Progenitor cell of endocrine pancreas (in vitro differentiated cells): ENCODE data around the gene MBOAT2. TPM values are rescaled to one million over a fixed set of nuclear protein-coding genes. Genes with fewer than 3 reads are reported as not detected.

Experiments
- DNase-seq: peaks from one replicate; pipeline ENCODE4 v3.0.0; 2021; ENCODE audit warnings: low spot score; ENCODE audit not compliant: unreplicated experiment
- H3K27ac Mint-ChIP-seq: 2 replicates; pipeline ENCODE4 v1.8.0; 2021; ENCODE audit warnings: mild to moderate bottlenecking, moderate library complexity, mixed read lengths
- H3K27me3 Mint-ChIP-seq: 2 replicates; pipeline ENCODE4 v1.8.0; 2021; ENCODE audit warnings: mixed read lengths
- H3K36me3 Mint-ChIP-seq: 2 replicates; pipeline ENCODE4 v1.8.0; 2022; ENCODE audit warnings: mixed read lengths; ENCODE audit not compliant: insufficient read depth
- H3K4me1 Mint-ChIP-seq: 2 replicates; pipeline ENCODE4 v1.8.0; 2021; ENCODE audit warnings: low read depth, mixed read lengths
- H3K4me3 Mint-ChIP-seq: 2 replicates; pipeline ENCODE4 v1.8.0; 2021; ENCODE audit warnings: low read depth, mild to moderate bottlenecking, moderate library complexity, mixed read lengths
- H3K9me3 Mint-ChIP-seq: 2 replicates; pipeline ENCODE4 v1.8.0; 2021; ENCODE audit warnings: low read depth, mixed read lengths
- total RNA-seq: library from RNA; stranded (reverse); gene quantifications from 2 replicates; pipeline ENCODE4 v1.2.1, GENCODE V29; 2021
- TF ChIP-seq, protein P1 (sequence below): fragments of 200-600 bp; sonication (generic); IDR thresholded peaks from one replicate; pipeline ENCODE4 v1.5.0; 2021; ENCODE audit warnings: antibody characterized with exemption, mild to moderate bottlenecking; ENCODE audit not compliant: unreplicated experiment

MBOAT2 gene
- total RNA-seq, 1 donor from 2014 or later: 49.8 TPM

- H3K4me1 Mint-ChIP-seq: peaks cover 2% of the 10 kb centered on the region
- H3K27me3 Mint-ChIP-seq: no peaks in the 10 kb centered on the region
- H3K4me3 Mint-ChIP-seq: no peak overlapping the region
- H3K36me3 Mint-ChIP-seq: peaks cover 2% of the 10 kb centered on the region
- no peak for DNase-seq
- TF ChIP-seq, protein P1, sequence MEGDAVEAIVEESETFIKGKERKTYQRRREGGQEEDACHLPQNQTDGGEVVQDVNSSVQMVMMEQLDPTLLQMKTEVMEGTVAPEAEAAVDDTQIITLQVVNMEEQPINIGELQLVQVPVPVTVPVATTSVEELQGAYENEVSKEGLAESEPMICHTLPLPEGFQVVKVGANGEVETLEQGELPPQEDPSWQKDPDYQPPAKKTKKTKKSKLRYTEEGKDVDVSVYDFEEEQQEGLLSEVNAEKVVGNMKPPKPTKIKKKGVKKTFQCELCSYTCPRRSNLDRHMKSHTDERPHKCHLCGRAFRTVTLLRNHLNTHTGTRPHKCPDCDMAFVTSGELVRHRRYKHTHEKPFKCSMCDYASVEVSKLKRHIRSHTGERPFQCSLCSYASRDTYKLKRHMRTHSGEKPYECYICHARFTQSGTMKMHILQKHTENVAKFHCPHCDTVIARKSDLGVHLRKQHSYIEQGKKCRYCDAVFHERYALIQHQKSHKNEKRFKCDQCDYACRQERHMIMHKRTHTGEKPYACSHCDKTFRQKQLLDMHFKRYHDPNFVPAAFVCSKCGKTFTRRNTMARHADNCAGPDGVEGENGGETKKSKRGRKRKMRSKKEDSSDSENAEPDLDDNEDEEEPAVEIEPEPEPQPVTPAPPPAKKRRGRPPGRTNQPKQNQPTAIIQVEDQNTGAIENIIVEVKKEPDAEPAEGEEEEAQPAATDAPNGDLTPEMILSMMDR: no peak
- H3K9me3 Mint-ChIP-seq: no peaks in the 10 kb centered on the region
- peak overlapping the region; percentile 56 for H3K27ac Mint-ChIP-seq
Measured at GRCh38 chr2:8886876-8887275, 116.6 kb downstream of the MBOAT2 start.

GRCh38 chr2:8886202-8886518, 117.3 kb downstream of the MBOAT2 start:
- Mint-ChIP-seq H3K27ac (no peak overlapping the region), H3K4me1 (peaks cover 2% of the 10 kb centered on the region), H3K4me3 (no peak overlapping the region), H3K9me3 (no peaks in the 10 kb centered on the region), H3K36me3 (peaks cover 4% of the 10 kb centered on the region), H3K27me3 (no peaks in the 10 kb centered on the region)
- no peak for DNase-seq
- TF ChIP-seq, protein P1: no peak

DNA sequence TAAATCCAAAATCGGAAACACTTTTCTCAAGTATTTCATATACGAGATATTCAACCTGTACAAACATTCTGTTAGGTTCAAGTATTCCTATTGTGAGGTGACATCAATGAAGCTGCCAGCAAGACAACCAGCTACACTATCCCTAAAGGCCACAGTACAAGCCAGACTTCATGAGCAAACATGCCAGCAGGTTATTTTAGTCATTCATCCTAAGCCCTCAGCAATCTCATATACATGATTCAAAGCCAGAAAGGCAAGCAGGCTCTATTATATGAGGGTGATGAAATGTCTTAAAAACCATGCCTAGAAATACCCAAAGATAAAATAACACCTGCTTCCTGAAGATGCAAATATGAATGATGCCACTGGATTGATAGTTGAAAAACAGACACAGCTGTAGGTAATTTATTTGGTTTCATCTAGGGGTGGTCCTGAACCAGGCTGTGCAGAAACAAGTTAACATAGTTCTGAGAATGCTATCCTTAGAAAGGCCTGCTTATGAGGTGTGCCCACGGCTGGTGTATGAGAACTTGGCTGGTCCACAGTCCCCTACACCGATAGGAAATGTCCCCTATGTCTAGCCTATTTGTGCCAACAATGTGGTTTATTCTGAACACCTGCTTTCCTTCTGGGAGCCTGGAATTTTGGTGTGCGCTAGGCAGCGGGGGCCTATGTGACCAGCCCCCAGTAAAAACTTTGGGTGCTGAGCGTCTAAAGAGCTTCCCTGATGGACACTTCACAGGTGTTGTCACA, 117.9 kb downstream of the MBOAT2 start:
- Mint-ChIP-seq H3K27me3 (no peaks in the 10 kb centered on the region), H3K4me1 (peaks cover 2% of the 10 kb centered on the region), H3K27ac (no peak overlapping the region), H3K9me3 (no peaks in the 10 kb centered on the region), H3K36me3 (peaks cover 5% of the 10 kb centered on the region), H3K4me3 (no peak overlapping the region)
- TF ChIP-seq, protein P1: no peak
- DNase-seq: no peak

- Mint-ChIP-seq H3K27ac (no peak overlapping the region), H3K27me3 (no peaks in the 10 kb centered on the region), H3K4me1 (peaks cover 2% of the 10 kb centered on the region), H3K9me3 (no peaks in the 10 kb centered on the region), H3K4me3 (no peak overlapping the region), H3K36me3 (peaks cover 12% of the 10 kb centered on the region)
- TF ChIP-seq, protein P1: no peak
- DNase-seq: no peak
Measured at GRCh38 chr2:8884812-8885211, 118.7 kb downstream of the MBOAT2 start.

- TF ChIP-seq, protein P1: peak; percentile 51
- no peaks in the 10 kb centered on the region for H3K27me3 Mint-ChIP-seq
- H3K4me3 Mint-ChIP-seq: no peak overlapping the region
- no peak overlapping the region for H3K27ac Mint-ChIP-seq
- no peak for DNase-seq
- no peaks in the 10 kb centered on the region for H3K9me3 Mint-ChIP-seq
- peaks cover 2% of the 10 kb centered on the region for H3K4me1 Mint-ChIP-seq
- peaks cover 16% of the 10 kb centered on the region for H3K36me3 Mint-ChIP-seq
Measured at GRCh38 chr2:8882094-8882493, 121.4 kb downstream of the MBOAT2 start.
